IMR-90 (cell line): ENCODE data around the gene TRIM5. TPM values are rescaled to one million over a fixed set of nuclear protein-coding genes. Genes with fewer than 3 reads are reported as not detected.
"Not testable (repeated sequence)": the region's sequence is repeated elsewhere in the genome, so short reads cannot be mapped to it uniquely, and the experiment has no call there.

Source experiments
- ATAC-seq: fragments of 200-7000 bp; cut with Tn5 transposase; 2 replicates; pipeline ENCODE4 v1.9.1; 2020; ENCODE audit warnings: low read depth, mild to moderate bottlenecking, moderate library complexity
- BruUV-seq: library from RNA; stranded (reverse); fragments of 400-500 nt; replicated peaks from 2 replicates; lab custom pipeline; 2021; lab: Mats Ljungman, UMichigan
- CTCF ChIA-PET: fragments of 300-600 bp; formaldehyde crosslinking; extraction: SDS; loops from one replicate; lab custom pipeline; 2021; ENCODE audit warnings: antibody characterized with exemption; lab: Yijun Ruan, JAX
- POLR2A ChIA-PET: fragments of 300-600 bp; sonication (Branson Sonifier 250); formaldehyde crosslinking; loops from one replicate; lab custom pipeline; 2022; ENCODE audit warnings: antibody characterized with exemption; ENCODE audit not compliant: unreplicated experiment; lab: Charles Lee
- DNase-seq: peaks from one replicate; pipeline ENCODE4 v3.0.0; 2013
- H2AFZ ChIP-seq: replicated peaks from 2 replicates; pipeline ENCODE3; 2013; ENCODE audit warnings: low read length, mild to moderate bottlenecking; ENCODE audit not compliant: poor library complexity
- H2AK5ac ChIP-seq: 2 replicates; pipeline ENCODE4 v1.6.1; 2013; ENCODE audit warnings: low read depth, low read length, inconsistent platforms
- H2AK9ac ChIP-seq: replicated peaks from 2 replicates; pipeline ENCODE3; 2013; ENCODE audit warnings: mild to moderate bottlenecking, low read depth, low read length, moderate library complexity; ENCODE audit not compliant: poor library complexity
- H2BK120ac ChIP-seq: 2 replicates; pipeline ENCODE4 v1.6.1; 2013; ENCODE audit warnings: low read depth, low read length, inconsistent platforms
- H2BK15ac ChIP-seq: 3 replicates; pipeline ENCODE4 v1.6.1; 2013; ENCODE audit warnings: low read depth, low read length, inconsistent platforms
- H2BK20ac ChIP-seq: 2 replicates; pipeline ENCODE4 v1.6.1; 2013; ENCODE audit warnings: low read depth, mild to moderate bottlenecking, inconsistent platforms, low read length, moderate library complexity
- H2BK5ac ChIP-seq: 2 replicates; pipeline ENCODE4 v1.6.1; 2013; ENCODE audit warnings: mild to moderate bottlenecking, low read depth, low read length, inconsistent platforms; ENCODE audit not compliant: poor library complexity, severe bottlenecking
- H3K14ac ChIP-seq: replicated peaks from 2 replicates; pipeline ENCODE4 v1.6.1; 2013; ENCODE audit warnings: low read depth, low read length, inconsistent platforms
- H3K18ac ChIP-seq: 2 replicates; pipeline ENCODE4 v1.6.1; 2013; ENCODE audit warnings: low read depth, low read length, control low read depth
- H3K23ac ChIP-seq: 2 replicates; pipeline ENCODE4 v1.6.1; 2013; ENCODE audit warnings: low read depth, low read length, inconsistent platforms
- H3K27ac ChIP-seq: 2 replicates; pipeline ENCODE4 v1.5.1; 2013; ENCODE audit warnings: mild to moderate bottlenecking, control low read depth, low read length; ENCODE audit not compliant: insufficient read depth
- H3K27me3 ChIP-seq: 2 replicates; pipeline ENCODE4 v1.6.1; 2013; ENCODE audit warnings: low read length; ENCODE audit not compliant: control insufficient read depth, insufficient read depth
- H3K36me3 ChIP-seq: 2 replicates; pipeline ENCODE4 v1.6.1; 2013; ENCODE audit warnings: low read length, mixed read lengths; ENCODE audit not compliant: control insufficient read depth, insufficient read depth
- H3K4ac ChIP-seq: 2 replicates; pipeline ENCODE4 v1.6.1; 2013; ENCODE audit warnings: low read depth, low read length, inconsistent platforms
- H3K4me1 ChIP-seq: 2 replicates; pipeline ENCODE4 v1.6.1; 2013; ENCODE audit warnings: low read length, mixed read lengths; ENCODE audit not compliant: control insufficient read depth, insufficient read depth
- H3K4me2 ChIP-seq: 2 replicates; pipeline ENCODE4 v1.6.1; 2013; ENCODE audit warnings: low read depth, mild to moderate bottlenecking, control low read depth, low read length, moderate library complexity
- H3K4me3 ChIP-seq: 2 replicates; pipeline ENCODE4 v1.5.1; 2013; ENCODE audit warnings: low read depth, mild to moderate bottlenecking, control low read depth, low read length, moderate library complexity; ENCODE audit not compliant: insufficient read depth
- H3K56ac ChIP-seq: 2 replicates; pipeline ENCODE4 v1.6.1; 2013; ENCODE audit warnings: low read length, inconsistent platforms; ENCODE audit not compliant: insufficient read depth; ENCODE audit errors: extremely low read depth
- H3K79me1 ChIP-seq, 2 experiments: 2 replicates each; pipeline ENCODE4 v1.6.1; 2013; ENCODE audit warnings: low read length in 2 of 2, inconsistent platforms in 1 of 2, low read depth in 1 of 2
- H3K9ac ChIP-seq: 2 replicates; pipeline ENCODE4 v1.6.1; 2013; ENCODE audit warnings: low read depth, low read length, control low read depth
- H3K9me1 ChIP-seq: 2 replicates; pipeline ENCODE4 v1.6.1; 2013; ENCODE audit warnings: low read length, inconsistent platforms; ENCODE audit not compliant: insufficient read depth
- H3K9me3 ChIP-seq: 2 replicates; pipeline ENCODE4 v1.6.1; 2013; ENCODE audit warnings: low read length; ENCODE audit not compliant: control insufficient read depth, insufficient read depth
- H4K20me1 ChIP-seq: 2 replicates; pipeline ENCODE4 v1.6.1; 2013; ENCODE audit warnings: low read length, inconsistent platforms; ENCODE audit not compliant: insufficient read depth
- H4K5ac ChIP-seq: 2 replicates; pipeline ENCODE4 v1.6.1; 2013; ENCODE audit warnings: mild to moderate bottlenecking, low read depth, low read length, control low read depth
- H4K8ac ChIP-seq, 2 experiments: 2 replicates each; pipeline ENCODE4 v1.6.1; 2013; ENCODE audit warnings: low read depth in 2 of 2, low read length in 2 of 2, control low read depth in 1 of 2, inconsistent platforms in 1 of 2
- H4K91ac ChIP-seq: 2 replicates; pipeline ENCODE4 v1.6.1; 2013; ENCODE audit warnings: low read depth, low read length, inconsistent platforms; ENCODE audit not compliant: insufficient read depth
- WGBS, 2 experiments: methylation state at CpG; one replicate each; pipeline versions ENCODE4 v1.1.5 to v1.1.7; 2013; ENCODE audit warnings: missing lambda C conversion rate in 2 of 2; ENCODE audit not compliant: insufficient read length in 1 of 2; ENCODE audit errors: extremely low coverage in 2 of 2; 5-methylcytosine and 5-hydroxymethylcytosine counted together
- dilution Hi-C: fragments of 300-500 bp; cut with HindIII; formaldehyde crosslinking; loops from one replicate; pipeline ENCODE4 v1.14.3; 2018; ENCODE audit warnings: low sequenced_read_pairs; ENCODE audit not compliant: unreplicated experiment
- in situ Hi-C: fragments of 300-500 bp; cut with MboI; formaldehyde crosslinking; loops from 3 replicates; pipeline ENCODE4 v1.14.3; 2019; ENCODE audit warnings: low sequenced_read_pairs, inconsistent platforms, mixed read lengths
- intact Hi-C: fragments of 100-400 bp; cut with micrococcal nuclease; formaldehyde crosslinking; loops from 2 replicates; pipeline ENCODE4 v1.10.0; 2022
- polyA plus RNA-seq, 3 experiments: library from polyadenylated mRNA; depleted of rRNA; stranded (reverse); fragments of >200 nt; gene quantifications; 2 replicates each; pipeline ENCODE4 v1.2.3, GENCODE V29; 2012; ENCODE audit warnings: low replicate concordance in 1 of 3
- total RNA-seq: library from RNA; depleted of rRNA; stranded (reverse); fragments of >200 nt; gene quantifications from 2 replicates; pipeline ENCODE4 v1.2.3, GENCODE V29; 2012

Gene TRIM5
- total and polyA plus RNA-seq, 2 of the 4 experiments (the other 2 are of a cell fraction): 32.6 to 49.1 TPM

DNA sequence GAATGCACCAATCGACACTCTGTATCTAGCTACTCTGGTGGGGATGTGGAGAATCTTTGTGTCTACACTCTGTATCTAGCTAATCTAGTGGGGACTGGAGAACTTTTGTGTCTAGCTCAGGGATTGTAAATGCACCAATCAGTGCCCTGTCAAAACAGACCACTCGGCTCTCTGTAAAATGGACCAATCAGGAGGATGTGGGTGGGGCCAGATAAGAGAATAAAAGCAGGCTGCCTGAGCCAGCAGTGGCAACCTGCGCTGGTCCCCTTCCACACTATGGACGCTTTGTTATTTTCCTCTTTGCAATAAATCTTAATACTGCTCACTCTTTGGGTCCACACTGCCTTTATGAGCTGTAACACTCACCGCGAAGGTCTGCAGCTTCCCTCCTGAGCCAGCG, 1.3 kb downstream of the TRIM5 start:
- H3K56ac ChIP-seq, H2BK5ac ChIP-seq, H3K14ac ChIP-seq, ATAC-seq, H3K18ac ChIP-seq, H3K9me3 ChIP-seq, H2AK9ac ChIP-seq, H3K9me1 ChIP-seq, H4K5ac ChIP-seq, H3K9ac ChIP-seq, H2AFZ ChIP-seq, dilution Hi-C loops, H3K23ac ChIP-seq, BruUV-seq, H3K4me1 ChIP-seq, H3K4ac ChIP-seq, H2BK120ac ChIP-seq, H3K27me3 ChIP-seq, H2BK15ac ChIP-seq, H2AK5ac ChIP-seq, H2BK20ac ChIP-seq, H4K8ac ChIP-seq, H4K91ac ChIP-seq, H4K20me1 ChIP-seq, H3K27ac ChIP-seq, DNase-seq: not testable (repeated sequence)
- Histone ChIP-seq H3K4me3 (peak overlapping the region; percentile 56), H3K79me1 (peaks cover 26 to 44% of the 10 kb centered on the region in 2 experiments; a peak in 3 of 4 replicates), H3K4me2 (peak overlapping the region; percentile 62; the same call in 1 of the 2 replicates), H3K36me3 (peaks cover 11% of the 10 kb centered on the region)
- CTCF ChIA-PET: interaction anchor here (0.6 to 0.7 kb wide), 3 partner anchors 10 to 898 kb away, joined by 3 read pairs; no protein-coding TSS in a partner anchor
- POLR2A ChIA-PET: interaction anchor here (0.6 kb wide), 1 partner anchor 396 kb away, joined by 4 read pairs; no protein-coding TSS in a partner anchor
- no CpG with 5 or more reads among the region's 7 CpGs for WGBS, 2 experiments
- intact Hi-C loops: loop anchor here (1.0 to 10.0 kb wide), 5 partner anchors 62 to 319 kb away; partner anchors contain the start of gene OR52N2
- in situ Hi-C loops: loop anchor here (25.0 kb wide), 1 partner anchor 679 kb away; no protein-coding TSS in a partner anchor

DNA sequence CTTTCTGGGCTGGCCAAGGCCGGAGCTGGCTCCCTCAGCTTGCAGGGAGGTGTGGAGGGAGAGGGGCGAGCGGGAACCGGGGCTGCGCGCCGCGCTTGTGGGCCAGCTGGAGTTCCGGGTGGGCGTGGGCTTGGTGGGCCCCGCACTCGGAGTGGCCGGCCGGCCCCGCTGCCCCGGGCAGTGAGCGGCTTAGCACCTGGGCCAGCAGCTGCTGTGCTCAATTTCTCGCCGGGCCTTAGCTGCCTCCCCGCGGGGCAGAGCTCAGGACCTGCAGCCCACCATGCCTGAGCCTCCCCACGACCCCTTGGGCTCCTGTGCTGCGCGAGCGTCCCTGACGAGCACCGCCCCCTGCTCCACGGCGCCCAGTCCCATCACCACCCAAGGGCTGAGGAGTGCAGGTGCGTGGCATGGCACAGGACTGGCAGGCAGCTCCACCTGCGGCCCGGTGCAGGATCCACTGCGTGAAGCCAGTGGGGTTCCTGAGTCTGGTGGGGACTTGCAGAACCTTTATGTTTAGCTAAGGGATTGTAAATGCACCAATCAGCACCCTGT, 1.9 kb downstream of the TRIM5 start:
- H3K14ac ChIP-seq, H4K5ac ChIP-seq, H2AK9ac ChIP-seq, H3K9me1 ChIP-seq, H3K4me3 ChIP-seq, H2AK5ac ChIP-seq, H3K18ac ChIP-seq, dilution Hi-C loops, H2BK120ac ChIP-seq, H4K8ac ChIP-seq, H4K91ac ChIP-seq, H3K4me1 ChIP-seq, H3K56ac ChIP-seq, H2BK20ac ChIP-seq, BruUV-seq, H2AFZ ChIP-seq, H3K9me3 ChIP-seq, ATAC-seq, H3K4ac ChIP-seq, H2BK15ac ChIP-seq, H3K27me3 ChIP-seq, H4K20me1 ChIP-seq, H3K23ac ChIP-seq, H3K4me2 ChIP-seq, DNase-seq, H2BK5ac ChIP-seq, H3K27ac ChIP-seq, H3K9ac ChIP-seq: not testable (repeated sequence)
- WGBS, 2 experiments: 94% methylated on average over 16 of the region's 33 CpGs; no CpG with 5 or more reads in 1 of the 2 experiments
- peaks cover 18% of the 10 kb centered on the region for H3K36me3 ChIP-seq
- intact Hi-C loops (loop anchor here (10.0 kb wide), 1 partner anchor 318 kb away; no protein-coding TSS in a partner anchor), in situ Hi-C loops (loop anchor here (25.0 kb wide), 1 partner anchor 679 kb away; no protein-coding TSS in a partner anchor)
- ChIA-PET POLR2A (interaction anchor here (0.6 kb wide), 1 partner anchor 395 kb away, joined by 4 read pairs; no protein-coding TSS in a partner anchor), CTCF (interaction anchor here (0.7 kb wide), 1 partner anchor 56 kb away, joined by 3 read pairs; no protein-coding TSS in a partner anchor)
- H3K79me1 ChIP-seq: peaks cover 28 to 47% of the 10 kb centered on the region in 2 experiments; a peak in 3 of 4 replicates
